ENCODE data around the gene RIBC1. TPM values are rescaled to one million over a fixed set of nuclear protein-coding genes. Genes with fewer than 3 reads are reported as not detected.
A peak's percentile ranks its signal among the peaks of the same experiment; 100 is the strongest.

The RIBC1 gene
- total RNA-seq: 1 to 10 TPM in 1 of 2 donors, under 1 TPM in 1; 0.46 to 1.8 TPM

DNA sequence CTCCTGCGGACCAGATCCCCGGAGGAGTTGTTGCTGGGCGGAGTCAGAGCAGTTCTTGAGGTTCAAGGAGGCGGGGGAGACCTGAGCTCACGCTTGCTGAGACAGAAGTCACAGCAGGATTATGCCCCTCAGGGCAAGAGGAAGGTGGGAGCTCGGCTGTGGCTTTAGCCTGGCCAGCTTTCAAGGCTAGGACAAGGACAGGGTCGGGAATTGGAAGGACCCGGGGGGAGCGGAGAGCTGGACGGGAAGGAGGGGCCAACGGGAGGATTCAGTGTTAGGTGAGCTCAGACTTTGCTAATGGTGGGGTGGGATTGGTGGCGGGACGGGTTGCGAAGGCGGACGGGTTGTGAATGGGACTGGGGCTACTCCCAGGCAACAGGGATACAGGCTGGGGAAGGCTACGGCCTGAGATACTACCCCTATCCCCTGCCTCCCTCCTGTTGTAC is at the start of gene RIBC1:
RIBC1 (plus strand) TSS at position 13 of the 446 bp plus-strand sequence. CDS start 3,404 bp downstream, outside the sequence.
- Mint-ChIP-seq H3K4me1 (ENCODE audit: low read depth) (peaks cover 39% of the 10 kb centered on the region), H3K27ac (peak within 1 kb of the TSS; percentile 81), H3K36me3 (ENCODE audit: insufficient read depth in 2 of 2) (peaks cover 2 to 11% of the 10 kb centered on the region in 2 donors), H3K4me3 (peak within 1 kb of the TSS; percentile 85 to 92), H3K9me3 (no peaks in the 10 kb centered on the region), H3K27me3 (ENCODE audit: low read depth) (no peaks in the 10 kb centered on the region)
- DNase-seq (no peak), ATAC-seq (replicated peaks in 1 of 2) (no peak)

DNA sequence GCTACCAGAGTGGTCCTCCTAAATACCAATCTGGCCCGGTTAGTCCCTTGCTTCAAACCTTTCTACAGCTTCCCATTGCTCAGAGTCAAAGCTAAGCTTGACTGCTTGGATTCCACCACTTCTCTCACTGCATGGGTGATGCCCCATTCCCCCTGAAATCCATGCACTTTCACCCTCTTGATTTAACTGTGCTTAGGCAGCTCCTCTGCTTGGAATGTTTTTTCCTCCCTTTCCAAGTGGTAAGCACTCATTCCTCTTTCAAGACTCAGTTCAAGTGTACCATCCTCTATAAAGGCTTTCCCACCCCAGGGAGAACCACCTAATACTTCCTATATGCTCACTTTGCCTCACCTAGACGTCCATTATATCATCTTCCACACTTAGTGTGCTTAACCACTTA is 49.4 kb upstream of the RIBC1 start:
- no peak overlapping the region for H3K4me3 Mint-ChIP-seq
- no peak for ATAC-seq (replicated peaks in 1 of 2)
- H3K9me3 Mint-ChIP-seq: peaks cover 0 to 1% of the 10 kb centered on the region in 2 donors
- H3K36me3 Mint-ChIP-seq (ENCODE audit: insufficient read depth in 2 of 2): peaks cover 3 to 6% of the 10 kb centered on the region in 2 donors
- no peaks in the 10 kb centered on the region for H3K27me3 Mint-ChIP-seq (ENCODE audit: low read depth)
- no peak overlapping the region for H3K27ac Mint-ChIP-seq
- DNase-seq: no peak
- H3K4me1 Mint-ChIP-seq (ENCODE audit: low read depth): no peaks in the 10 kb centered on the region

DNA sequence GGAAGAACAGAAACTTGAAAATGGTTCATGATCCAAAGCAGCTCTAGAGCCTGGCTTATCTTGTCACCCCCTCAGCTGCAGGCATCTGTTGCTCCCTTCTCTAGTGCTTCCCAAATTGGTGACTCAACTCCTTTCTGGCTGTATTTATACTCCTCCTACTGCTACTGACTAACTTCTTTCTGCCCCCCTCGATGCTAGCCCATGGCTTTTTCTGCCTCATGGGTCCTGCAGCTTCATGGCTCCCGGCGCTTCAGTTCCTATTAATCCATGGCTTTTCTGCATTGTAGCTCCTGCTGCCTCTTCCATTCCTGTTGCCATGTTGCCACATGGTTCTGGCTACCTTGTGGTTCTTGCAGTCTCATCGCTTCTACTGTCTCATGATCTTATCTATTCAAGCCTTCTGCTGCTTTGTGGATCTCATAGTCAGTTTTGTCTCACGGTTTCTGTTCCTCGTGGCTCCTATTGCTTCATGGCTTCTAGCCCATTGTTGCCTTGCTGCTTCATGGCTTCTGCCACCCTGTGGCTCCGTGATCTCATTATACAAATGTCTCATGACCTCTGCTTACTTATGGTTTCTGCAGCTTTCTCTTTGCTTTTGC is 48.4 kb upstream of the RIBC1 start:
- no peaks in the 10 kb centered on the region for H3K27me3 Mint-ChIP-seq (ENCODE audit: low read depth)
- ATAC-seq (replicated peaks in 1 of 2): no peak
- peaks cover 3 to 7% of the 10 kb centered on the region in 2 donors for H3K36me3 Mint-ChIP-seq (ENCODE audit: insufficient read depth in 2 of 2)
- peaks cover 0 to 1% of the 10 kb centered on the region in 2 donors for H3K9me3 Mint-ChIP-seq
- no peaks in the 10 kb centered on the region for H3K4me1 Mint-ChIP-seq (ENCODE audit: low read depth)
- H3K4me3 Mint-ChIP-seq: no peak overlapping the region
- no peak for DNase-seq
- H3K27ac Mint-ChIP-seq: no peak overlapping the region

DNA sequence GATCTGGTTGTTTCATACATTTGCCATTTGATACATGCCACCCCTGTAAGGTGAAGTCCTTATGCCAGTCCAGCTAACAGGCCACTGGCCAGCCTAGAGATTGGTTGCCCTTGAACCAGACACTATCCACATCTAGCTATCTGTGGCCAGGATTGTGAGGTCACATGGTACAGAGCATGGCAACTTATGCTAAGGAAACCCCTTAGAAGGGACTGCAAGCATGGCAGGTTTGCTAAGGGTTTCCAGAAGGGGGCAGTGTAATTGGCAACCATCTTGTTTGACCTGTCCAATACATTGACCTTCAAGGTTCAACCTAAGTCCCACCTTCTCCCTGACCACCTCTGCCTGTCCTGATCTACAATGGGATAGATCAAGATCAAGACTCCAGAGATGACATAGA is 47.8 kb upstream of the RIBC1 start:
- Mint-ChIP-seq H3K4me1 (ENCODE audit: low read depth) (no peaks in the 10 kb centered on the region), H3K9me3 (peaks cover 0 to 1% of the 10 kb centered on the region in 2 donors), H3K36me3 (ENCODE audit: insufficient read depth in 2 of 2) (peaks cover 3 to 7% of the 10 kb centered on the region in 2 donors), H3K27me3 (ENCODE audit: low read depth) (no peaks in the 10 kb centered on the region), H3K4me3 (no peak overlapping the region), H3K27ac (no peak overlapping the region)
- ATAC-seq (replicated peaks in 1 of 2): no peak
- no peak for DNase-seq

DNA sequence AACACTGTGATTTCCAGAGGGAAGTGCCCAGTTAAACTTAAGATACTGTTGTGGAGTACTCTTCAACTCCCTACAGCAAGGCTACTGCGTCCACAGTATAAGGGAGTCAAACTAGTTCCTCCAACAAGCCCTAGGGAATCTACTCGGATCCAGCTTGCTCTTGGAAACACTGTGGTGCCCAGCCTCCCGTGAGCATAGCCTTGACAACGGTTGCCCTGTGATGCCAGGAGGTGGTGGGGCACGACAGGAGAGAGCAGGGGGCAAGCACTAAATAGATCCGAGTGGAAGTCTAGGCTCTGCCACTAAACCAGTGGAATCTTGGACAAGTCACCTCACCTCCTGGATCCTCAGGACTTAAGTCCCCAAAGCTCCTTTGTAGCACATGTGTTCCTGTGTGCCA is 45.8 kb upstream of the RIBC1 start:
- H3K4me3 Mint-ChIP-seq: no peak overlapping the region
- no peaks in the 10 kb centered on the region for H3K27me3 Mint-ChIP-seq (ENCODE audit: low read depth)
- no peaks in the 10 kb centered on the region for H3K4me1 Mint-ChIP-seq (ENCODE audit: low read depth)
- H3K27ac Mint-ChIP-seq: no peak overlapping the region
- H3K9me3 Mint-ChIP-seq: no peaks in the 10 kb centered on the region
- H3K36me3 Mint-ChIP-seq (ENCODE audit: insufficient read depth in 2 of 2): peaks cover 3 to 15% of the 10 kb centered on the region in 2 donors
- DNase-seq: no peak
- no peak for ATAC-seq (replicated peaks in 1 of 2)

DNA sequence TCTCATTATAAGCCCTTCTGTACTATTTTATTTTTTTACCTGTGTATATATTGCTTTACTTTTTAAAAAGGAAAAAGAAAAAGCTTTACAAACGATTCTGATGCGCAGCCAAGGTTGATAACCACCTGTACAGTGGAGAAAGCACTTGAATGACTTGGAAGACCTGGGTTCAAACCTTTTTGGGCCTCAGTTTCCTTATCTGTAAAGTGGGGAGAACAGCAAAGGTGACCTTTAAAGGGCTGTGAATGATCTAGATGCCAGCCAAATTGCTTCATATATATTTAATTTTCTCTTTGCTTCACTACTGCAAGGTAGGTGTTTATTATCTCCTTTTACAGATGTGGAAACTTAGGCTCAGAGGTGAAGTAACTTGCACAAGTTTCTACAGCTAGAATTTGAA is 45.2 kb upstream of the RIBC1 start:
- Mint-ChIP-seq H3K9me3 (no peaks in the 10 kb centered on the region), H3K27me3 (ENCODE audit: low read depth) (no peaks in the 10 kb centered on the region), H3K27ac (no peak overlapping the region), H3K4me1 (ENCODE audit: low read depth) (no peaks in the 10 kb centered on the region), H3K36me3 (ENCODE audit: insufficient read depth in 2 of 2) (peaks cover 3 to 15% of the 10 kb centered on the region in 2 donors), H3K4me3 (no peak overlapping the region)
- no peak for ATAC-seq (replicated peaks in 1 of 2)
- DNase-seq: no peak

DNA sequence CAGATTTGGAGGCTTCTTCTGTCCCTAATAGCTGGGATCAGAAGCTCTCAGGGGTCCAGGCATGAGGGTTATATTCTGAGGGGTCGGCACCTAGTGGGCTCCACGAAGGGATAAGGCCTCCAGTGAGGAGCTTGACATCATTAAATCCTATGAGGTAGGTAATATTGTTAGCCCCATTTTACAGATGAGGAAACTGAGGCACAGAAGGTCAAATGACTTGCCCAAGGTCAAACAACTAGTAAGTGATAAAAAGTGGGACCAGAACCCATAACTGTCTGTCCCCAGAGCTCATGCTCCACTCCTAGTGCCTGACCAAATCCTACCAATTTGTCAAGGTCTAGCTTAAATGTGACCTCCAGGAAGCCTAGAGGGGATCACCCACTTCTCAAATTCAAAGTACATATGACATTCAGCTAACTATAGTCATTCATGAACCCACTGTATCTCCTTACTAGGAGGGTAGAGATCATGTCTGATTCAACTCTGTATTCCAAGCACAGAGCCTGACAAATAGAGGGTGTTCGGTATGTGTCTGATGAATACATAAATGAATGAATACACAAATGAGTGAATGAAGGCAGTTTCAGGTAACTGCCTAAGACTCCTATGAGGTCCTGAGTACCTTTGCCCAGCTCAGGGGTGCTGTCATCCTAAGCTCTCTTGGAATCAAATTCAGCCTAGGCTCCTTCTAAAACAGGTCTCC is 43.5 kb upstream of the RIBC1 start:
- no peak overlapping the region for H3K27ac Mint-ChIP-seq
- H3K9me3 Mint-ChIP-seq: no peaks in the 10 kb centered on the region
- H3K36me3 Mint-ChIP-seq (ENCODE audit: insufficient read depth in 2 of 2): peaks cover 0 to 24% of the 10 kb centered on the region in 2 donors
- H3K4me1 Mint-ChIP-seq (ENCODE audit: low read depth): no peaks in the 10 kb centered on the region
- no peaks in the 10 kb centered on the region for H3K27me3 Mint-ChIP-seq (ENCODE audit: low read depth)
- peak; percentile 46 to 76 for ATAC-seq (replicated peaks in 1 of 2)
- no peak for DNase-seq
- H3K4me3 Mint-ChIP-seq: no peak overlapping the region

DNA sequence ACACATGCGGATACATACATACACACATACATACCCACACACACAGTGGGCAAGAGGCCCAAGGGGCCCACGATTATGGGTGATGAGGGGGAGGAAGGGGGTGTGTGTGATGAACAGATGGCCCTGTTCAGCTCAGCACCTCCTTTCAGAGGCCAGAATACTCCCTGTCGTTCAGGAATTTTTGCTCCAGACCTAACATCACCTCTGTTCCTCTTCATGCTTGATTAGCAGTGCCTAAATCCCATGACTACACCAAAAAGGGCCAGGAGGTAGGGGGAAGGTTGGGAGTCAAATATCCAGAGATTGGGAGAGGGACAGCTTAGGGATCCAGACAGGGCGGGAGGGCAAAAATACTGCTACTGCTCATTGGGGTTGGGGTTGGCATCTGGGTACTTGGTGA is 42.9 kb upstream of the RIBC1 start:
- H3K27me3 Mint-ChIP-seq (ENCODE audit: low read depth): no peaks in the 10 kb centered on the region

DNA sequence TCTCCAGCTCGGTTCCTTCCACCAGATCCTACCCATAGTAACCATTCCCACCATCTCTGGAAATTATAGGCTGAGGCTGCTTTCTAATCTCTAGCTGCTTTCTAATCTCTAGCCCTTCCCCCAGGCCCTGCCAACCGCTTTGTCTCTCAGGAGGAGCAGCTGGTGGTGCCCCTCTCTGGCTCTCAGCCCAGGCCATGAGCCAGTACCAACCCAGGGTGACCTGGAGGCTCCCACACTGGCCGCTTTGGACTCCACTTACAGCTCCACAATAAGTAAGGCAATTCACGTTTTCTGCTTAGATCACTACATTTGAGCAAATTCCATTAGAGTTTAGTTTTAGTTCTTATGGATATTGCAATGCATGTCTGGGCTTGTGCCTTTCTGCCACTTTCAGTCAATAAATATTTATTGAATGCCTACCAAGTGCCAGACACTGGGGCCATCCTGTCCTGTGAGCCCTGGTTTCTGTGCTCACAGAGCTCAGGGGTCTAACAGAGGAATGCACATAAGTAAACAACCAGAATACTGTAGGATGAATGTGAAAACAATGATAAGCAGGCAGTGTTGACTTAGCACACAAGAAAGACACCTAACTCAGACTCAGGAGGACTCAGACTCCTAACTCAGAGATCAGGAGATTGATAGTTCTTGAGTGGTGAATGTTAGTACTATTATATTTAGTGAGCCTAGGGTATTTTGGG is 39.1 kb upstream of the RIBC1 start:
- Mint-ChIP-seq H3K9me3 (no peaks in the 10 kb centered on the region), H3K4me1 (ENCODE audit: low read depth) (no peaks in the 10 kb centered on the region), H3K4me3 (no peak overlapping the region), H3K36me3 (ENCODE audit: insufficient read depth in 2 of 2) (peaks cover 0 to 27% of the 10 kb centered on the region in 2 donors), H3K27ac (peak overlapping the region; percentile 38), H3K27me3 (ENCODE audit: low read depth) (no peaks in the 10 kb centered on the region)
- ATAC-seq (replicated peaks in 1 of 2) (no peak), DNase-seq (no peak)

More for the DNA sequence above, 42.9 kb upstream of the RIBC1 start:
- Mint-ChIP-seq H3K36me3 (ENCODE audit: insufficient read depth in 2 of 2) (peaks cover 0 to 24% of the 10 kb centered on the region in 2 donors), H3K9me3 (no peaks in the 10 kb centered on the region), H3K4me1 (ENCODE audit: low read depth) (no peaks in the 10 kb centered on the region), H3K27ac (no peak overlapping the region), H3K4me3 (no peak overlapping the region)
- DNase-seq (no peak), ATAC-seq (replicated peaks in 1 of 2) (peak in 1 of 2 donors; percentile 11)

DNA sequence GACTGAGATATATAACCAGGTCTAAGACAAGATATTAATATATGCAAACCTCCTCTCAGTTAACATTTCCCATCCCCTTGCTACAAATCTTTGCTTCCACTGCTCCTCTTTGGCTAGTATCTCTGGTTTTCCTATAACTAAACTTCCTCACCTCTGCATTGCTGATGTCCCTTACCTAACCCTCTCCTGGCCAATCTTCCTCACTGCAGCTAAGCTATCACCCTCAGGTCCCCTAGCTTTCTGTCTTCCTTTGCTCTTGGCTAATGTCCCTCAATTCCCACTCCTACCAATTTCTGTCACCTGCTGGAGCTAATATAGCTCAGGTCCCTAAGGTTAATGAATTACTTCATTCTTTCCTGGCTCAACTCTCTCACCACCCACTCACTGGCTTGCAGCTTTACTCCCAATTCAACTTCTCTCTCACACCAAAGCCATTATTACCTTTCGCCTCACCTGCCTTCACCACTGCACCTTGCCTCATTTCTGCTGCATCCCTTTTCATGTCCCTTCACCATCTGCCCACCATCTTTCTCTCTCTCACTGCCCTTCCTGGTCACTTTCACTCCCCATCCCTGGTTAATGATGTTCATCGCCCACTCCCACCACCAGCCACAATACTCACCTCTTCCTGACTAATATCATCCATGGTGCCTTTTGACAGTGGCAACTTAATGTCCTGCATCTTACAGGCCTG is 26.9 kb upstream of the RIBC1 start:
- Mint-ChIP-seq H3K36me3 (ENCODE audit: insufficient read depth in 2 of 2) (peaks cover 10 to 30% of the 10 kb centered on the region in 2 donors), H3K4me3 (no peak overlapping the region), H3K9me3 (no peaks in the 10 kb centered on the region), H3K27me3 (ENCODE audit: low read depth) (no peaks in the 10 kb centered on the region), H3K27ac (no peak overlapping the region), H3K4me1 (ENCODE audit: low read depth) (no peaks in the 10 kb centered on the region)
- ATAC-seq (replicated peaks in 1 of 2): no peak
- DNase-seq: no peak

DNA sequence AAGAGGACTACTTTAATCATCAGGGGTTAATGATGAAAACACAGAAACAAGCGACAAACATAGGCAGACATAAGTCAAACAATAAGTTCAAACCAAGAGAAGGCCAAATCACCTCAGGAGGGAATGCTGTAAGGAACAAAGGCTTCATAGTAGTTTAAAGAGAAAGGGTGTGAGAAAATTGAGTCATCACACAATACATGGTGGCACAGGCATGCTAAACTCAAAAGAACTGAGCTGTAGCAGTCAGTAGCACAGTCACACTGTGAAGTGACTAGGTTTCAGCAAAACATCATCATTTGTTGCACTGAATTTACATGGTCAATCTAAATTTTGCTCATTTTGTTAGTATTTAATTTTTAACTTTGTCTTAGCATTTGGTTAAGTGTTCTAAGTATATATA is 24.5 kb upstream of the RIBC1 start:
- peak overlapping the region; percentile 47 for H3K27ac Mint-ChIP-seq
- no peaks in the 10 kb centered on the region for H3K27me3 Mint-ChIP-seq (ENCODE audit: low read depth)
- DNase-seq (no peak), ATAC-seq (replicated peaks in 1 of 2) (peak; percentile 46 to 82)
- no peak overlapping the region for H3K4me3 Mint-ChIP-seq
- no peaks in the 10 kb centered on the region for H3K9me3 Mint-ChIP-seq
- H3K4me1 Mint-ChIP-seq (ENCODE audit: low read depth): no peaks in the 10 kb centered on the region
- H3K36me3 Mint-ChIP-seq (ENCODE audit: insufficient read depth in 2 of 2): peaks cover 14 to 38% of the 10 kb centered on the region in 2 donors

DNA sequence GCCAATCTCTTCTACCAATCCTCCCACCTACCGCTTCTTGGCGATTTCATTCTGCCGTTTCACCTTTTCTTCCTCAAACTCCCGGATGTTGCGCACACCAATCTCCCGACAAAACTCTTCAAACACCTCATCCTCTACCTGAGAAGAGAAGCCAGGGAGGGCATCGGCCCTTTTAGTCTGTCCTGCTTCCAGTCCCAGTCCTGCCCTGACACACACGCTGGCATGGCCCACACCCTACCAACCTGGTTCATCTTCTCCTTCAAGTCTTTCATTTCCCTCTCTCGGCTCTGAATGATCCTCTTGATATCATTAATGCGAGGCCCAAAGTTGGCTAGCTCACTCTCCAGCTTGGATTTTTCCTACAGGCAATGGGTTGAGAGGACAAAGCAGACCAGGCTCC is 19.1 kb upstream of the RIBC1 start:
- ATAC-seq (replicated peaks in 1 of 2) (no peak), DNase-seq (no peak)
- no peaks in the 10 kb centered on the region for H3K27me3 Mint-ChIP-seq (ENCODE audit: low read depth)
- no peaks in the 10 kb centered on the region for H3K9me3 Mint-ChIP-seq
- no peaks in the 10 kb centered on the region for H3K4me1 Mint-ChIP-seq (ENCODE audit: low read depth)
- H3K4me3 Mint-ChIP-seq: no peak overlapping the region
- H3K36me3 Mint-ChIP-seq (ENCODE audit: insufficient read depth in 2 of 2): peaks cover 10 to 33% of the 10 kb centered on the region in 2 donors
- H3K27ac Mint-ChIP-seq: no peak overlapping the region

DNA sequence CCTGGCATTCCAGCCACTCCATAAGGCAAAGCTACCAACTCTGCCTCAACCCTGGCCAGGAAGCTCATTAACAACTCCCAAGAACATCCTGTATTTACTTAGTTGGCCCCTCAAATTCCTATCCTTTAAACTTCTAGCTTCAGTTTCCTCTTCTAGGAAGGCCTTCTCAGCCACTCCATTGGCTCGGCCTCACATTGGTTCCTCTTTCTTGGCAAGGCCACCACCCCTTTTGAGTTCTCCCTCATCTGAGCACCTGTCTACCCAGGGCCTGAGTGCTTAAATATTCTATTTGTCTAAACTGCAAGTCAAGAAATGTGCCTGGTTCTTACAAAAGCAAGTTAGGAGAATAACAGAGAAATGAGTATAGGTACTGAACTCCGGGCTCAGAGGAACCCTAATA is 10.2 kb upstream of the RIBC1 start:
- no peak for DNase-seq
- no peaks in the 10 kb centered on the region for H3K9me3 Mint-ChIP-seq

More for the DNA sequence above, 10.2 kb upstream of the RIBC1 start:
- Mint-ChIP-seq H3K27me3 (ENCODE audit: low read depth) (no peaks in the 10 kb centered on the region), H3K36me3 (ENCODE audit: insufficient read depth in 2 of 2) (peaks cover 11 to 45% of the 10 kb centered on the region in 2 donors), H3K4me3 (no peak overlapping the region), H3K4me1 (ENCODE audit: low read depth) (peaks cover 2% of the 10 kb centered on the region), H3K27ac (no peak overlapping the region)
- no peak for ATAC-seq (replicated peaks in 1 of 2)
